Stimulated activated CD4-positive, alpha-beta T cell treated with anti-CD3 and anti-CD28 coated beads, Interleukin-1b, Interleukin-23, amount 100 ng/mL, for 24 hours (primary cell): Measurements from ENCODE around the gene CPTP.

Experiments used
- DNase-seq, 4 experiments: peaks; one replicate each; pipeline ENCODE4 v3.0.0-alpha.2; 2020; ENCODE audit warnings: low read depth in 4 of 4, low spot score in 1 of 4

The CPTP gene

DNA sequence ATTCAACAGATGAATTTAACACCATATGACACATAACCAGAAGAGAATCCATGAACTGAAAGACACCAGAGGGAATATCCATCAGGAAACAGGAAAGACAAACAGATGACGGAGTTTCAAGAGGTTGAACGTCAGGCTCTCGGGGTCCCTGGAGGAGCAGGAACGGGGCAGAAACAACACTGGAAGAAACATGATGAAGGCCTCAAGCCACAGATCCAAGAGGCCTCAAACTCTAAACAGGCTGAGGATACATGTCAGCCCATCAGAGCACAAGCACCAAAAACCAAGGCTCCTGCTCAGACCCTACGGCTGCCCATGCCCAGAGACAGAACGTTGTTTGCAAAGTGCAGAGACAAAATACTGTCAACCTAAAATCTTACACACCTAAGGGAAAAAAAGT, 7.2 kb upstream of the CPTP start:
- DNase-seq, result no peak

GRCh38 chr1:1318131-1318652, 6.4 kb upstream of the CPTP start:
- DNase-seq, result no peak

DNA sequence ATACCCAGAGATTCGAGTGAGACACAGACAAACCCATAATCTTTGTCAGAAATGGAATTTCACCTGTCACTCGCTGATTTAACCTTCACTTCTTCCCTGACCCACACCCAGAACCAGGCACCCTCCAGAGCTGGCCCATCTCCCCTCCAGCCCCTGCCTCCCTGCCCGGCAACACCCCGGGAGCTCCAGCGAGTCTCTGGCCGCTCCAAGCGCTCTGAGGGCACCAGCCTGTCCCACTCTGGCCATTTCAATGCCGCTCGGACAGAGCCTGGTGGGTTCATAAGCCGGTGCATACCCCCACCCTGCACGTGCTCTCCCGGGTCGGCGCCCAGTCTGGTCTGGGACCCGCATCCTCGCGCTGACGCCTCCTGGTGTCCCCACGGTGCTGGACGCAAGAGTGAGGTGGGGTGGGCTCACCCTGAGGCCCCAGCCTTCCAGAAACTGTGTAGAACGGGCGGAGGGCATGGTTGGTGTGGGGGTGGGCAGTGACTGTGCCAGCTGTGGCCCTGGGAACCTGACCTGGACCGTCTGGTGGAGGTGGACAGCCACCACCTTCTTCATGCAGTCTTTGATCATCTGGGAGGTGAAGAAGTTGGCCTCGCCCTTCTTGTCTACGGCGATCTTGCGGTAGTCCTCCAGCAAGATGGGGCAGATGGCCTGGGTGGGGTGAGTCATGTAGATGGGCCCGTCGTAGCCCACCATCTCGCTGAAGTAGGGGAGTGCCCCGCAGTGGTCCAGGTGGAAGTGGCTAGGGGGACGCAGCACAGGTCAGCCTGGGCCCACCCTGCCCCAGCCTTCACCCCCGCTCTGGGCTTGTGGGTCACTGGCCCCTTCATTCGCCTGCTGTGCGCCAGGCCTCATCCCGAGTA, 5.6 kb upstream of the CPTP start:
- DNase-seq, result no peak

GRCh38 chr1:1319646-1319941, 5.0 kb upstream of the CPTP start:
- no peak for DNase-seq

DNA sequence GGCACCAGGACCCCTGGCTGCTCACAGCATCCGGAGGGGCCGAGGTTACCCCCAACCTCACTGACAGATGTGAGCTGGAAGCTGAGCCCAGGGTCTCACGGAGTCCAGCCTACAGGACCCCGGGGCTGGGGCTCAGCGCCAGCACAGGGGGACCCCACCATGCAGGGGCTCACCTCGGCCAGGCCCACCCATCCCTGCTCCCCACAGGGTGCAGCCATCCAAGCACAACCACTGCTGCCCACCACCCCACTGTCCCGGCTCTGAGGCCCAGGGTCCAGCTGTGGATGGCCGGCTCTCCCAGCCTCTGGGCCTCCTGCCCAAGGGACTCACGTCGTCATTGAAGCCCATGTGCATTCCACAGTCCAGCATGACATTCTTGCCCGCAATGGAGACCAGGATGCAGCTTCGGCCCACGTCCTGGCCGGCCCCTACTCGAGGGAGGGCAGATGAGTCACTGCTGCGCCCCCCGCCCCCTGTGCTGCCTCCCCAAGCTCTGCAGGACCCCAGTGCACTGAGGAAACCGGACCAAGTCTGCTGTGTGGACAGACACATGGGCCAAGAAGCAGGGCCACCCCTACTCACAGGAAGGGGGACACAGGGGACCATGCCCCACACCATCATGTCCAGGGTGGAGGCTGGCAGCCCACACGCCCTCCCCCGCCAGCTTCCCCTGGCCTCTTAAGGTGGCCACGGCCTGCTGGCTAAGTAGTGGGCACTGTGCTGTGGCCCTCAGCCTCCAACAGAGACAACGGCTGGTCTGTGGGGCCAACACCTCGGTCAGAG, 3.7 kb upstream of the CPTP start:
- DNase-seq, result no peak

DNA sequence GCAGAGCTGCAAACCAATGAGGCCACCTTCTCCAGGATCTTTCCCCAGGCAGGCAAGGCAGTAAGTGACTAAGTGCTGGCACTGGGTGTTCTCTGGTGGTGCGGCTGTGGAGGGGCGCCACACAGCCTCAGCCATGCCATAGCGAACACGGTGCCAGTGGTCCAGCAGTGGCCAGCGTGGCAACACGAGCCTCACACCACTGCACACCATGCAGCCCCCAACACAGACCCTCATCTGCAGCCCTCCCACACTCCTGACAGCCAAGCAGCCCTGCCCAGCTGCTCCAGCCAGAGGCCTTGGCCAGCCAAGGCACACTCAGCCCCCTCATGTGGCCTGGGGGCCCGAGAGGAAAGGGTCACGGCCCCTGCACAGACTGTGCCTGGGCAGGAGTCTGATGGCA, 3.1 kb upstream of the CPTP start:
- DNase-seq, result no peak

DNA sequence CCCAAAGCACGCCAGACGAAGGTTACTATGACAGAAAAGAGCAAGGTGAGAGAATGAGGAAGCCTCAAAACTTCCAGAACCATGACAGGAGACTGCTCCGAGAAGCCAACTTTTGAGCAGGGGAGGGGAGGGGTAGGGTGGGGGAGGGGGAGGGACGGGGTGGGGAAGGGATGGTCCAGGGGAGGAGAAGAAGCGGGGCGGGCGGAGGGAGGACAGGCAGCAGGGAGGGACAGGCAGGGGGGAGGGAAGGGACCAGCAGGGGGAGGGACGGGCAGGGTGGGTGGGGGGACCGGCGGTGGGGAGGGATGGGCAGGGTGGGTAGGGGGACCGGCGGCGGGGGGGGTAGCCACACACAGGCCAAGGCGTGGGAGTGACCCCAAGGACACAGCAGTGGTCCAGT, 2.2 kb upstream of the CPTP start:
- DNase-seq, result no peak

- DNase-seq, result no peak
Measured at GRCh38 chr1:1322952-1323351, 1.6 kb upstream of the CPTP start.

GRCh38 chr1:1324084-1324523, 498 bp upstream of the CPTP start:
- no peak for DNase-seq

- no peak for DNase-seq
Measured at GRCh38 chr1:1325288-1326074, 879 bp downstream of the CPTP start.

GRCh38 chr1:1326075-1326605, 1.5 kb downstream of the CPTP start:
- no peak for DNase-seq

DNA sequence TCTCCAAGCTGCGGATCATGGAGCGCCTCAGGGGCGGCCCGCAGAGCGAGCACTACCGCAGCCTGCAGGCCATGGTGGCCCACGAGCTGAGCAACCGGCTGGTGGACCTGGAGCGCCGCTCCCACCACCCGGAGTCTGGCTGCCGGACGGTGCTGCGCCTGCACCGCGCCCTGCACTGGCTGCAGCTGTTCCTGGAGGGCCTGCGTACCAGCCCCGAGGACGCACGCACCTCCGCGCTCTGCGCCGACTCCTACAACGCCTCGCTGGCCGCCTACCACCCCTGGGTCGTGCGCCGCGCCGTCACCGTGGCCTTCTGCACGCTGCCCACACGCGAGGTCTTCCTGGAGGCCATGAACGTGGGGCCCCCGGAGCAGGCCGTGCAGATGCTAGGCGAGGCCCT, 2.7 kb downstream of the CPTP start:
- no peak for DNase-seq

- no peak for DNase-seq
Measured at GRCh38 chr1:1328254-1328653, 3.7 kb downstream of the CPTP start.

DNA sequence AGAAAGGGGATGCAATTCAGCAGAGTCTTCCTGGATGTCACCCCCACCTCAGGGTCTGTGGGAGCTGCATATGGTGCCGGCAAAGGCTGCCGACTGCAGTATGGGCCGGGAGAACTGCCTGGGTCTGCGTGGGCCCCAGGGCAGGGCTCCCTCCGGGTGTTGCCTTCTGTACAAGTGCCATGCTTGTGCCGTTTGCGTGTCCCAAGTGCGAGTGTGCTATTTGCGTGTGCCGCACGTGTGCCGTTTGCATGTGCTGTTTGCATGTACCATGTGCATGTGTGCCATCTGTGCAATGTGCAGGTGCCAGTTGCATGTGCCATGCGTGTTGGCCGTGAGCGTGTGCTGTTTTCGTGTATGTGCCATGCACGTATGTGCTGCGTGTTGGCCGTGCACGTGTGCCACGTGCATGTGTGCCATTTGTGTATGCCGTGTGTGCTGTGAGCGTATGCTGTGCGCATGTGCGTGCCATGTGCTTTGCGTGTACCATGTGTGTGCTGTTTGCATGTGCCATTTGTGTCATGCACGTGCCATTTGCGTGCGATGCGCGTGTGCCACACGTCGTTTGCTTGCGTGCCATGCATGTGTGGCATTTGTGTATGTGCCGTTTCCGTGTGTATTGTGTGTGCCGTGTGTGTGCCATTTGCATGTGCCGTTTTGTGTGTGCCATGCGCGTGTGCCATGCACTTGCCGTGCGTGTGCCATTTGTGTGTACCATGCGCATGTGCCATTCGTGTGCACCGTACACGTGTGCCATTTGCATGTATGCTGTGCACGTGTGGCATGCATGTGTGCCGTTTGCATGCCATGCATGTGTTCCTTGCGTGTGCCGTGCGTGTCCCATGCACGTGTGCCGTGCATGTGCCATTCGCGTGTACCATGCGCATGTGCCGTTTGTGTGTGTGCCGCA, 5.0 kb downstream of the CPTP start:
- no peak for DNase-seq

DNA sequence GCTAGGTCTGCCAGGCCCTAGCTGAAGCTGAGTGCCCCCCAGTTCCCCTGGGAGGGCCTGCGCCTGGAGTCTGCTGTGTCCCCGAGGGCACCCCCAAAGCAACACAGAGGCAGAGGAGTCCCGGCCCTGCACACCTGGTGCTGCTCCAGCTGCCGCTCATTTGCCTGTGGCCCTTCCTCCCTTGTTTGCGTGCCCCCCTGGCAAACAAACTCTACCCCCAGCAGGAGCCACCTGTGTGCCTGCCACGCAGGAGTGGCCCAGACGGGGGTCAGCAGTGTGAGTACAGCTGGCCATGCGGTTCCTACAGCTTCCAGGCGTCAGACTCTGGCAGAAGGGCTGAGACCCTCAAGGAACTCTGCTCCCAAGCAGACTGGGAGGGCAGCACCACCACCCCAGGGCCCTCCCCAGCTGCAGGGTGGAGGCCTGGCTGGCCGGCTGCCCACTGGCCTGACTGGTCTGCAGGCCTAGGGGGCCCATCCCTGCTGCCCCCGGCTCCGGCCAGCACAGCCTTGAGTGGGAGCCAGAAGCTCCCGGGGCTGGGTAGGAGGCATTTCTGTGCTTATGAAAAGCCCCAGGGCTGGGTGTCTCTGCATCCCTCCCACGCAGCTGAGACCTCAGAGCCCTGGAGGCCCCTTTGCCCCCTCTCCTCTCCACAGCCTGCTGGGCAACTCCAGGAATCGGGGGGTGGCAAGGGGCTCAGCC, 5.9 kb downstream of the CPTP start:
- no peak for DNase-seq

GRCh38 chr1:1331068-1331965, 6.7 kb downstream of the CPTP start, which contains the start of gene TAS1R3:
TAS1R3 (plus strand) TSS chr1:1331280; CDS start chr1:1331346, 66 bp downstream.
- DNase-seq, result no peak

DNA sequence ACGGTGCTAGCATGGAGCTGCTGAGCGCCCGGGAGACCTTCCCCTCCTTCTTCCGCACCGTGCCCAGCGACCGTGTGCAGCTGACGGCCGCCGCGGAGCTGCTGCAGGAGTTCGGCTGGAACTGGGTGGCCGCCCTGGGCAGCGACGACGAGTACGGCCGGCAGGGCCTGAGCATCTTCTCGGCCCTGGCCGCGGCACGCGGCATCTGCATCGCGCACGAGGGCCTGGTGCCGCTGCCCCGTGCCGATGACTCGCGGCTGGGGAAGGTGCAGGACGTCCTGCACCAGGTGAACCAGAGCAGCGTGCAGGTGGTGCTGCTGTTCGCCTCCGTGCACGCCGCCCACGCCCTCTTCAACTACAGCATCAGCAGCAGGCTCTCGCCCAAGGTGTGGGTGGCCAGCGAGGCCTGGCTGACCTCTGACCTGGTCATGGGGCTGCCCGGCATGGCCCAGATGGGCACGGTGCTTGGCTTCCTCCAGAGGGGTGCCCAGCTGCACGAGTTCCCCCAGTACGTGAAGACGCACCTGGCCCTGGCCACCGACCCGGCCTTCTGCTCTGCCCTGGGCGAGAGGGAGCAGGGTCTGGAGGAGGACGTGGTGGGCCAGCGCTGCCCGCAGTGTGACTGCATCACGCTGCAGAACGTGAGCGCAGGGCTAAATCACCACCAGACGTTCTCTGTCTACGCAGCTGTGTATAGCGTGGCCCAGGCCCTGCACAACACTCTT, 7.6 kb downstream of the CPTP start:
- no peak for DNase-seq
